GM20000 (cell line): ENCODE results near the gene COL27A1.

Experiments
- DNase-seq: peaks from one replicate; pipeline ENCODE4 v3.0.0; 2012; ENCODE audit warnings: low spot score
- TF ChIP-seq, protein P1 (sequence below): IDR thresholded peaks from 2 replicates; pipeline ENCODE4 v1.5.1; 2012; ENCODE audit warnings: mild to moderate bottlenecking, control low read depth; ENCODE audit errors: extremely low read depth, missing control alignments

Gene COL27A1

DNA sequence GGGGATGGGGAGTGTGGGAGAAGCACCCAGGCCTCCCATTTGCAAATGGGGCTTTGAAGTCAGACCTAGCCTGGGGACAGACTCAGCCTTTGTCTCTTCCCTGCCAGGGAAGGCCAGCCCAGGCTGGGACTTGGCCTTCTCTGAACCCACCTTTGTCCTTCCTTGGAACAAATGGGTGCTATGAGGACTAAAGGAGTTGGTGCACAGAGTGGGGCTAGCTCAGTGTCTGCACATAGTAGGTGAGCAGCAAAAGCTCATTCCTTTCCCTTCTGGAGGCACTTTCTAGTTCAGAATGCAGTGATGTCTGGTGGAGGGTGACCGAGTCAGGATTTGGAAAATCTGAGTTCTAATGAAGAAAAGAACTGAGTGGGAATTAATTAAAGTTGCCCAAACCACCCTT lies 37.2 kb downstream of the COL27A1 start:
- DNase-seq = no peak
- TF ChIP-seq, protein P1, sequence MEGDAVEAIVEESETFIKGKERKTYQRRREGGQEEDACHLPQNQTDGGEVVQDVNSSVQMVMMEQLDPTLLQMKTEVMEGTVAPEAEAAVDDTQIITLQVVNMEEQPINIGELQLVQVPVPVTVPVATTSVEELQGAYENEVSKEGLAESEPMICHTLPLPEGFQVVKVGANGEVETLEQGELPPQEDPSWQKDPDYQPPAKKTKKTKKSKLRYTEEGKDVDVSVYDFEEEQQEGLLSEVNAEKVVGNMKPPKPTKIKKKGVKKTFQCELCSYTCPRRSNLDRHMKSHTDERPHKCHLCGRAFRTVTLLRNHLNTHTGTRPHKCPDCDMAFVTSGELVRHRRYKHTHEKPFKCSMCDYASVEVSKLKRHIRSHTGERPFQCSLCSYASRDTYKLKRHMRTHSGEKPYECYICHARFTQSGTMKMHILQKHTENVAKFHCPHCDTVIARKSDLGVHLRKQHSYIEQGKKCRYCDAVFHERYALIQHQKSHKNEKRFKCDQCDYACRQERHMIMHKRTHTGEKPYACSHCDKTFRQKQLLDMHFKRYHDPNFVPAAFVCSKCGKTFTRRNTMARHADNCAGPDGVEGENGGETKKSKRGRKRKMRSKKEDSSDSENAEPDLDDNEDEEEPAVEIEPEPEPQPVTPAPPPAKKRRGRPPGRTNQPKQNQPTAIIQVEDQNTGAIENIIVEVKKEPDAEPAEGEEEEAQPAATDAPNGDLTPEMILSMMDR = no peak

DNA sequence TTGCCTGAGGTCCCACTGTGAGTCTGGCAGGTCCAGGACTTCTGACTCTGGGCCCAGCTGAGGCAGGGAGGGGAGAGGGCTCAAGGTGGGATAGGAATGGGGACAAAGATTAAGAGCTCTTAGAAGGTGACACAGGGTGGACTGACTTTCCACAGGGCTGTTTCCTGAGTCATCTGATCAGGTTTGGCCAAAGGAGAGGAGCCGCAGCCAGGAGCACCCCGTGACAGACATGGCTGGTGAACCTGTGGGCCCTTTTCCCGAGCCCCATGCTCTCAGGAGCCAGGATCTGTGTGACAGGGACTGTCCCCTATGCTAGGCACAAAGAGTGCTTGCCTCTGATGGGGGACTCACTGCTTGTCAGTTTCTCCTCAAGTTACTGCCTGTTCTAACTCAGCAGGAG lies 37.8 kb downstream of the COL27A1 start:
- TF ChIP-seq, protein P1 = no peak

GRCh38 chr9:114196117-114196516 lies 40.8 kb downstream of the COL27A1 start:
- TF ChIP-seq, protein P1 = no peak

More for the DNA sequence above, 37.8 kb downstream of the COL27A1 start:
- no peak for DNase-seq

GRCh38 chr9:114196979-114197622 lies 41.8 kb downstream of the COL27A1 start:
- no peak for DNase-seq
- TF ChIP-seq, protein P1 = no peak

More at GRCh38 chr9:114196117-114196516, 40.8 kb downstream of the COL27A1 start:
- no peak for DNase-seq

GRCh38 chr9:114198249-114199040 lies 43.1 kb downstream of the COL27A1 start:
- no peak for DNase-seq
- TF ChIP-seq, protein P1 = no peak

GRCh38 chr9:114200721-114201300 lies 45.5 kb downstream of the COL27A1 start:
- no peak for DNase-seq
- TF ChIP-seq, protein P1 = no peak

DNA sequence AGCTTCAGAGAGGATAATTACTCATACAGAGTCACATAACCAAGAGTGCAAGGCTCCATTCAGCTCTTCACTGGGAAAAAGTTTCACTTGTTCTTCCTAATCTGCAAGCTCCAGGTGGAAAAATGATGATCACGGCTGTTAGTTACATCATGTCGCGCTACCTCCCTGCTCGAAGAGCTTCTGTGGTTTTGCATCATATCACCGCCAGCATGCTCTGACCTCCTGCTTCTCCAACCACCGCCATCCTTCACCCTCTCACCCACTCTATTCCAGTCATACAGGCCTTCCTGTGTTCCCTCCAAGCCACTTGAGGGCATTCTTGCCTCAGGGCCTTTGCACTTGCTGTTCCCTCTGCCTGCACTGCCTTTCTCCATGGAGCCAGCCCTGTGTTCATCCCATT lies 47.1 kb downstream of the COL27A1 start:
- TF ChIP-seq, protein P1 = no peak
- DNase-seq = no peak
